ENCODE measurements around the gene HTR2B.

The HTR2B gene

GRCh38 chr2:231169488-231169887, 44.6 kb upstream of the HTR2B start:
- H3K36me3 ChIP-seq (ENCODE audit: insufficient read depth) = peaks cover 12% of the 10 kb centered on the region; the same call in 1 of the 2 replicates
- H4K20me1 ChIP-seq (ENCODE audit: insufficient read depth) = no peaks in the 10 kb centered on the region
- TF ChIP-seq, protein P1, sequence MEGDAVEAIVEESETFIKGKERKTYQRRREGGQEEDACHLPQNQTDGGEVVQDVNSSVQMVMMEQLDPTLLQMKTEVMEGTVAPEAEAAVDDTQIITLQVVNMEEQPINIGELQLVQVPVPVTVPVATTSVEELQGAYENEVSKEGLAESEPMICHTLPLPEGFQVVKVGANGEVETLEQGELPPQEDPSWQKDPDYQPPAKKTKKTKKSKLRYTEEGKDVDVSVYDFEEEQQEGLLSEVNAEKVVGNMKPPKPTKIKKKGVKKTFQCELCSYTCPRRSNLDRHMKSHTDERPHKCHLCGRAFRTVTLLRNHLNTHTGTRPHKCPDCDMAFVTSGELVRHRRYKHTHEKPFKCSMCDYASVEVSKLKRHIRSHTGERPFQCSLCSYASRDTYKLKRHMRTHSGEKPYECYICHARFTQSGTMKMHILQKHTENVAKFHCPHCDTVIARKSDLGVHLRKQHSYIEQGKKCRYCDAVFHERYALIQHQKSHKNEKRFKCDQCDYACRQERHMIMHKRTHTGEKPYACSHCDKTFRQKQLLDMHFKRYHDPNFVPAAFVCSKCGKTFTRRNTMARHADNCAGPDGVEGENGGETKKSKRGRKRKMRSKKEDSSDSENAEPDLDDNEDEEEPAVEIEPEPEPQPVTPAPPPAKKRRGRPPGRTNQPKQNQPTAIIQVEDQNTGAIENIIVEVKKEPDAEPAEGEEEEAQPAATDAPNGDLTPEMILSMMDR (conservative IDR thresholded peaks at IDR 0.05; ENCODE audit: low read depth, low read length) = no peak
- no peak overlapping the region for H3K9ac ChIP-seq
- H3K4me3 ChIP-seq (IDR thresholded peaks at IDR 0.05; ENCODE audit: insufficient read depth, low read depth, low read length) = no peak overlapping the region
- H3K4me2 ChIP-seq = no peak overlapping the region
- H2AFZ ChIP-seq (ENCODE audit: low read depth) = no peak overlapping the region
- H3K79me2 ChIP-seq (ENCODE audit: insufficient read depth, low read depth) = no peaks in the 10 kb centered on the region
- H3K4me1 ChIP-seq (ENCODE audit: low read depth, poor library complexity, severe bottlenecking) = no peaks in the 10 kb centered on the region
- H3K27me3 ChIP-seq (ENCODE audit: insufficient read depth, low read depth) = no peaks in the 10 kb centered on the region
- no peak overlapping the region for H3K27ac ChIP-seq

DNA sequence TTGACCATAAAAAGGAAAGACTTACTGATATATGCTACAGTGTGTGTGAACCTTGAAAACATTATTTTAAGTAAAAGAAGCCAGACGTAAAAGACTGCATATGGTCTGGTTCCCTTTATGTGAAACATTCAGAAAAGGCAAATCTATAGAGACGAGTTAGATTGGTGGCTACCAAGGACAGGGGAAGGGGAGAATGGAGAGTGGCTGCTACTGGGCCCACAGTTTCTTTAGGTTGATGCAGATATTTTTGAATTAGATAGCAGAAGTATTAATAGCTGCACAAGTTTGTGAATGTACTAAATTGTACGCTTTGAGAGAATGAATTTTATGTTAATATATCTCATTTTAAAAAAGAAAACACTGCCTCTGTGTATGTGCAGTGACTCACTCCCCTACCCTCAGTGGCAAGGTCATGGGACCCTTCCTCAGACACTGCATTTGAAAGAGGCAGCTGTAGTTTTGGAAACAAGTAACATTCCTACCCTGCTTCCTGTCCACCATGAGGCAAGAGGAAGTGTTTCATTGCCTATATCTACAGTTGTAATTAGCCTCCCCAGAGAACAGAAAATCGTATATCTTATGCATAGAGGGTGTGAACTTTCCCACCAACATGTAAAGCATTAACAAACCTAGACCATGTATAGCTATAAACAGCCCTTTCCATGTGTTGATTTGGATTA, 43.8 kb upstream of the HTR2B start:
- H3K79me2 ChIP-seq (ENCODE audit: insufficient read depth, low read depth) = no peaks in the 10 kb centered on the region
- H3K27ac ChIP-seq = no peak overlapping the region
- no peak overlapping the region for H2AFZ ChIP-seq (ENCODE audit: low read depth)
- TF ChIP-seq, protein P1 (conservative IDR thresholded peaks at IDR 0.05; ENCODE audit: low read depth, low read length) = no peak
- no peak overlapping the region for H3K4me3 ChIP-seq (IDR thresholded peaks at IDR 0.05; ENCODE audit: insufficient read depth, low read depth, low read length)
- peaks cover 12% of the 10 kb centered on the region; the same call in 1 of the 2 replicates for H3K36me3 ChIP-seq (ENCODE audit: insufficient read depth)
- no peaks in the 10 kb centered on the region for H3K27me3 ChIP-seq (ENCODE audit: insufficient read depth, low read depth)
- H3K9ac ChIP-seq = no peak overlapping the region
- H3K4me2 ChIP-seq = no peak overlapping the region
- no peaks in the 10 kb centered on the region for H3K4me1 ChIP-seq (ENCODE audit: low read depth, poor library complexity, severe bottlenecking)
- H4K20me1 ChIP-seq (ENCODE audit: insufficient read depth) = no peaks in the 10 kb centered on the region

GRCh38 chr2:231167745-231168459, 43.1 kb upstream of the HTR2B start:
- Histone ChIP-seq H3K27ac (no peak overlapping the region), H3K79me2 (ENCODE audit: insufficient read depth, low read depth) (no peaks in the 10 kb centered on the region), H2AFZ (ENCODE audit: low read depth) (no peak overlapping the region), H4K20me1 (ENCODE audit: insufficient read depth) (no peaks in the 10 kb centered on the region), H3K9ac (no peak overlapping the region), H3K4me1 (ENCODE audit: low read depth, poor library complexity, severe bottlenecking) (no peaks in the 10 kb centered on the region), H3K36me3 (ENCODE audit: insufficient read depth) (peaks cover 12% of the 10 kb centered on the region; the same call in 1 of the 2 replicates), H3K4me2 (no peak overlapping the region), H3K27me3 (ENCODE audit: insufficient read depth, low read depth) (no peaks in the 10 kb centered on the region), H3K4me3 (IDR thresholded peaks at IDR 0.05; ENCODE audit: insufficient read depth, low read depth, low read length) (no peak overlapping the region)
- TF ChIP-seq, protein P1 (conservative IDR thresholded peaks at IDR 0.05; ENCODE audit: low read depth, low read length) = no peak

DNA sequence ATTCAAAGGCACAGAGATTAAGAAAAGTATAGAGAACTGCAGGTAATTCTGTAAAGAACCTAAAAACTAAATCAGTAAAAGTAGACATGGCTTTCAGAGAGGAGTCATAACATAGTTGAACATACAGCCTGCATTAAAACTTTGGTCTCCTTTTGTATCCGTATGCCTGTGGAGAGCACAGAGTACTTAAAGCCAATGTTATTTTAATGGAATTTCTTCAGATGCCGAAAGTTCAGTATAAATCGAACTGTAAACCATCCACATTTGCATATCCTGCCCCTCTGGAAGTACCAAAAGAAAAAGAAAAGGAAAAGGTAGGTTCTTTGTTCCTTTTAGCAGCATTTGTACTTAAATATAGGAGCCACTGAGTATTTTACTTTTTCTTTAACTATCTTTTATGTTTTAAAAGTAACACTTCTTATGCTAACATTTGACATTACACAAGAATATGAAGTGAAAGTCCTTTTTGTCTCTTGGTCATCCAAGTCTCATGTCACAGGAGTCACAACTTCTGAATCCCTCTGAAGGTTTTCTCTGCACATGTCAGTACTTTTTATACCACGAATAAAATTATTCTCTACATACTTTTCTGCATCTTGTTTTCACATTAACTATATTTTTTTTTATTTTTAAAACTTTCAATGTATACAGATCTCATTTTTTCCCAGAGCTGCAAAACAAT, 38.7 kb upstream of the HTR2B start:
- no peak overlapping the region for H2AFZ ChIP-seq (ENCODE audit: low read depth)
- H3K4me1 ChIP-seq (ENCODE audit: low read depth, poor library complexity, severe bottlenecking) = no peaks in the 10 kb centered on the region
- H3K27me3 ChIP-seq (ENCODE audit: insufficient read depth, low read depth) = no peaks in the 10 kb centered on the region
- no peak overlapping the region for H3K27ac ChIP-seq
- H3K9ac ChIP-seq = no peak overlapping the region
- TF ChIP-seq, protein P1 (conservative IDR thresholded peaks at IDR 0.05; ENCODE audit: low read depth, low read length) = no peak
- peaks cover 11% of the 10 kb centered on the region; the same call in 1 of the 2 replicates for H3K36me3 ChIP-seq (ENCODE audit: insufficient read depth)
- no peak overlapping the region for H3K4me3 ChIP-seq (IDR thresholded peaks at IDR 0.05; ENCODE audit: insufficient read depth, low read depth, low read length)
- H3K4me2 ChIP-seq = no peak overlapping the region
- H4K20me1 ChIP-seq (ENCODE audit: insufficient read depth) = no peaks in the 10 kb centered on the region
- no peaks in the 10 kb centered on the region for H3K79me2 ChIP-seq (ENCODE audit: insufficient read depth, low read depth)
